HepG2 (cell line): ENCODE results near the gene MAPRE3.

Source experiments
- FOXJ3 ChIP-seq: sonication (generic); formaldehyde crosslinking; IDR thresholded peaks from 2 replicates; pipeline ENCODE4 v1.4.0; 2020; ENCODE audit warnings: missing genetic modification reagents, mild to moderate bottlenecking, borderline replicate concordance
- ZNF232 ChIP-seq: sonication (generic); formaldehyde crosslinking; IDR thresholded peaks from 2 replicates; pipeline ENCODE4 v1.4.0; 2020; ENCODE audit warnings: missing genetic modification reagents, borderline replicate concordance

DNA sequence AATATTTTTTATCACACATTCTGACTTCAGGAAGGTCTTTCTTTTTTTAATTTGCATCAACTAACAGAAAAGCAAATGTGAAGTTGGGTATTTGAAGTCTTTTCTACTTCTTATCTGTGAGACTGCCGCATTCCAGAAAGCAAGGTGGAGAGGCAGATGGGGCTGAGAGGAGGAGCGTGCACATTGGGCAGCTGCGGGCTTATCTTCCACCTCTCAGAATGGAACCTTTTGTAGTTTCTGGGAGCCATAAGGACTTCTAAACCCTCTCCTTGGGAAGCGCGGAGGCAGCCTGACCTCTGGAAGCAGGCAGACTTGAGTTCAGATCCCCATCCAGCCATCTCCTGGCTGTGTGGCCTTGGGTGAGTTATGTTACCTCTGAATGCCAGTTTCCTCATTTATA lies 3.9 kb downstream of the MAPRE3 start:
- TF ChIP-seq FOXJ3 (CRISPR knock-in tag) (no peak), ZNF232 (CRISPR knock-in tag) (no peak)
